Measurements from ENCODE around the gene AK8. TPM values are rescaled to one million over a fixed set of nuclear protein-coding genes. Genes with fewer than 3 reads are reported as not detected.

The AK8 gene
- total RNA-seq, 1 experiment from 2014 or later: not detected

DNA sequence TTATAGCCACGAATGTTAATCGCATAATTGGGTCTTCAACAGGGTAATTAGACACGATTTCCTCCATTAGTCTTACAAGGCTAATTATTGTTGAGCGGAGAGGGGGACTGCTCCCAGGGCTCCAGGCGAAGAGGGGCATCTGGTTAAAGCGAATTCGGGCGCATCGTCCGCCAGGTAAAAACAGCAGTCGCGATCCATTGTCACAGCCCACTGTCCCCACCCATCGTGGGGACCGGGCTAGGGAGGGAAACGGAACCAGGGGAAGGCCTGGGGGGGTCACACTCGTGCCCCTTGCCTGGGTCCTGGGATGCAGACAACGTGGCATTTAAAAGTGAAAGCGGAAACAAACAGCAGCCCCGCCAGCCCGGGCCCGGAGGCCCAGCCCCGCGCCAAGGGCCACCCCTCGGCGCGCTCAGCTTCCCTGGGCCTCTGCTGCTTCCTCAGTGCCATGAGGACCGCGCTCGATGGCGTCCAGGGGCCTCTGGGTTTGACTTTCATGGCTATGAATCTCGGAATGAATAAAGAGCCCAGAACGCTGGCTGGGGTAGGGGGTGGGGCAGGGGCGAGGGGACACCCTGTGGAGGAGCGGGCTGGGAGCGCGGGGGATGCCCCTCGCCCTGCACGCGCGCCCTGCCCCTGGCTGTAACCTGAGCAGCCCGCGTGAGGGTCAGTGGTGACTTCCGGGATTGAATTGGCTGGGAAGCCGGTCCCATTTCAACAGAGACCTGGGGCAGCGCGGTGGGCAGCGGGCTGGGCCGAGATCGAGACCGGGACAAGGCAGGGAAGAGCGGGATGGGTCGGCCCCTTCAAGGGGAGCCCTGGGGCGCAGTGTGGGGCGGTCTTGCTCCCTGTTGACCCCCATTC is 107.9 kb downstream of the AK8 start:
- no TSS peak for BruUV-seq (replicated peaks)
- Histone ChIP-seq H3K4me1 (ENCODE audit: insufficient read depth, low read length, poor library complexity, severe bottlenecking) (peaks cover 11% of the 10 kb centered on the region), H3K36me3 (ENCODE audit: insufficient read depth, low read length, poor library complexity, severe bottlenecking) (no peaks in the 10 kb centered on the region), H3K27ac (ENCODE audit: low read depth, low read length, poor library complexity, severe bottlenecking) (peak overlapping the region; percentile 33), H3K9me3 (ENCODE audit: low read depth, low read length, poor library complexity, severe bottlenecking) (no peaks in the 10 kb centered on the region), H3K27me3 (replicated peaks; ENCODE audit: insufficient read depth, low read depth, low read length, poor library complexity) (peaks cover 10% of the 10 kb centered on the region), H3K4me3 (ENCODE audit: low read depth, low read length, poor library complexity, severe bottlenecking) (peak overlapping the region; percentile 65)
- ChIA-PET CTCF (interaction anchor here (0.6 kb wide), 1 partner anchor 20 kb away, joined by 13 read pairs; no protein-coding TSS in a partner anchor), POLR2A (ENCODE audit: low non-redundant PET) (no interaction called here)
- DNase-seq (ENCODE audit: low spot score): peak; percentile 60
- TF ChIP-seq, protein P1, sequence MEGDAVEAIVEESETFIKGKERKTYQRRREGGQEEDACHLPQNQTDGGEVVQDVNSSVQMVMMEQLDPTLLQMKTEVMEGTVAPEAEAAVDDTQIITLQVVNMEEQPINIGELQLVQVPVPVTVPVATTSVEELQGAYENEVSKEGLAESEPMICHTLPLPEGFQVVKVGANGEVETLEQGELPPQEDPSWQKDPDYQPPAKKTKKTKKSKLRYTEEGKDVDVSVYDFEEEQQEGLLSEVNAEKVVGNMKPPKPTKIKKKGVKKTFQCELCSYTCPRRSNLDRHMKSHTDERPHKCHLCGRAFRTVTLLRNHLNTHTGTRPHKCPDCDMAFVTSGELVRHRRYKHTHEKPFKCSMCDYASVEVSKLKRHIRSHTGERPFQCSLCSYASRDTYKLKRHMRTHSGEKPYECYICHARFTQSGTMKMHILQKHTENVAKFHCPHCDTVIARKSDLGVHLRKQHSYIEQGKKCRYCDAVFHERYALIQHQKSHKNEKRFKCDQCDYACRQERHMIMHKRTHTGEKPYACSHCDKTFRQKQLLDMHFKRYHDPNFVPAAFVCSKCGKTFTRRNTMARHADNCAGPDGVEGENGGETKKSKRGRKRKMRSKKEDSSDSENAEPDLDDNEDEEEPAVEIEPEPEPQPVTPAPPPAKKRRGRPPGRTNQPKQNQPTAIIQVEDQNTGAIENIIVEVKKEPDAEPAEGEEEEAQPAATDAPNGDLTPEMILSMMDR (conservative IDR thresholded peaks at IDR 0.05; ENCODE audit: low read depth, low read length): no peak
- no peak for TF ChIP-seq EZH2 (IDR thresholded peaks at IDR 0.05; ENCODE audit: borderline replicate concordance, low read depth, low read length, poor library complexity, severe bottlenecking)
- intact Hi-C loops (cut with micrococcal nuclease; ENCODE audit: unreplicated experiment): no loop called here

DNA sequence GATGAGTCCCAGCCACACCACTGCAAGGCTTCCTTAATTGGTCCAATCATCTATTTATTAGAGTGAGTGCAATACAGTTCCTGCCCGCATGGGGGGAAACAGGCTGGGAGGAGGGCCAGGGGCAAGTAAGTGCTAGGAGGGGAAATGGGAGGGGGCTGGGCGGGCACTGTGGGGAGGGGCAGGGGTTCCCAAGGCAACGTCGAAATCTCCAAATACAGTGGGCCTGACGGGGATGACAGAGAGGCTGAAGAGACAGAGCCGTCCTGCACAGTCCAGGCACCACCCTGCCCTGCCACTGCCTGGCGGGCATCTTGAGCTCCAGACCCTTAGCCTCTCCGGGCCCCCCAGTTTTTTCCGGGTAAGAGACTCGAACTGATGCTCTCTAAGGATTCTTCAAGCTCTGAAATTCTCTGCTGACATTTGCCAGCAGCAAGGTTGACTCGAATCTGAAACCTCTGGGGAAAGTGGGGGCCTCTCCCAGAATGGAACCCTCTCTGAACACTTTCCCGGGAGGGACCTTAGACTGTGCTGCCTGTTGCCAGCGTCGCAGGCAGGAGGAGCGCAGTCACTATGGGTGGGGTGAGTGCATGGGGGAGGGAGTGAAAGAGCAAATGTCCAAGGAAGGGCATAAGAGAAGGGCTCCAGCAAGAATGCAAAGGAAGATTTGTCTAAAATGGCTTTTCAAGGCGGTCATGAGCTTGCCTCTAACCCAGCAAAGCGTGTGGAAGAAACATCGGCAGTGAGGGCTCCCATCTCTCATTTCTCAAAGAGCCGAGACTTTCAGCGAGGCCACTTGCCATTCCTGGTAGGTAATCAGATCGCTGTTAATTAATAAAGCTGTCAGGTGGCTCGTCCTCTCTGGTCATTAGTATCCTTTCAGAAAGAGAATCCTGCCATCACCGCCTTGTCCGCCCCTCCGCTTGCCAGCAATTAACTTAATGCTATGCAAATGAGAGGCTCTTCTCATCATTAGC is 108.9 kb downstream of the AK8 start:
- POLR2A ChIA-PET (ENCODE audit: low non-redundant PET): no interaction called here

DNA sequence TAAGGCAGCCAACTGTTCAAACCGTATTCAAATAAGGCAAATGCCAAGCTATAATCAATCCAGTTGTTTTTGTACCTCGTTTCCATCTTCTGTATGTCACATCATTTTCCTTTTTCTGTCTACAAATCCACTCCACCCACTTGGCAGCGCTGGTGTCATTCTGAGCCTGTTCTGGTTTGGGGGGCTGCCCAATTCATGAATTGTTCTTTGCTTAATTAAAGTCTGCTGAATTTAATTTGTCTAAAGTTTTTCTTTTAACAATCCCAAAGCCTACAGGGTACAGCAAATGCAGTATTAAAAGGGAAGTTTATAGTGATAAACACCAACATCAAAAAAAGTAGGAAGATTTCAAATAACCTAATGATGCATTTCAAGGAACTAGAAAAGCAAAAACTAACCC is 114.5 kb downstream of the AK8 start:
- Histone ChIP-seq H3K36me3 (ENCODE audit: insufficient read depth, low read length, poor library complexity, severe bottlenecking) (no peaks in the 10 kb centered on the region), H3K27me3 (replicated peaks; ENCODE audit: insufficient read depth, low read depth, low read length, poor library complexity) (peaks cover 29% of the 10 kb centered on the region), H3K9me3 (ENCODE audit: low read depth, low read length, poor library complexity, severe bottlenecking) (no peaks in the 10 kb centered on the region), H3K4me3 (ENCODE audit: low read depth, low read length, poor library complexity, severe bottlenecking) (no peak overlapping the region), H3K27ac (ENCODE audit: low read depth, low read length, poor library complexity, severe bottlenecking) (no peak overlapping the region), H3K4me1 (ENCODE audit: insufficient read depth, low read length, poor library complexity, severe bottlenecking) (no peaks in the 10 kb centered on the region)
- ChIA-PET POLR2A (ENCODE audit: low non-redundant PET) (no interaction called here), CTCF (no interaction called here)
- no TSS peak for BruUV-seq (replicated peaks)
- intact Hi-C loops (cut with micrococcal nuclease; ENCODE audit: unreplicated experiment): no loop called here
- DNase-seq (ENCODE audit: low spot score): no peak
- no peak for TF ChIP-seq EZH2 (IDR thresholded peaks at IDR 0.05; ENCODE audit: borderline replicate concordance, low read depth, low read length, poor library complexity, severe bottlenecking)
- TF ChIP-seq, protein P1 (conservative IDR thresholded peaks at IDR 0.05; ENCODE audit: low read depth, low read length): no peak

More for the DNA sequence above, 108.9 kb downstream of the AK8 start:
- BruUV-seq (replicated peaks): no TSS peak
- Histone ChIP-seq H3K4me3 (ENCODE audit: low read depth, low read length, poor library complexity, severe bottlenecking) (peak overlapping the region; percentile 65), H3K27ac (ENCODE audit: low read depth, low read length, poor library complexity, severe bottlenecking) (peak overlapping the region; percentile 33), H3K36me3 (ENCODE audit: insufficient read depth, low read length, poor library complexity, severe bottlenecking) (no peaks in the 10 kb centered on the region), H3K27me3 (replicated peaks; ENCODE audit: insufficient read depth, low read depth, low read length, poor library complexity) (peaks cover 10% of the 10 kb centered on the region), H3K9me3 (ENCODE audit: low read depth, low read length, poor library complexity, severe bottlenecking) (no peaks in the 10 kb centered on the region), H3K4me1 (ENCODE audit: insufficient read depth, low read length, poor library complexity, severe bottlenecking) (peaks cover 11% of the 10 kb centered on the region)
- peak; percentile 74 for DNase-seq (ENCODE audit: low spot score)
- intact Hi-C loops (cut with micrococcal nuclease; ENCODE audit: unreplicated experiment): no loop called here
- CTCF ChIA-PET: interaction anchor here (0.5 to 0.6 kb wide), 3 partner anchors 18 to 130 kb away, joined by 3 to 13 read pairs (median 5); no protein-coding TSS in a partner anchor
- TF ChIP-seq EZH2 (IDR thresholded peaks at IDR 0.05; ENCODE audit: borderline replicate concordance, low read depth, low read length, poor library complexity, severe bottlenecking): no peak
- TF ChIP-seq, protein P1 (conservative IDR thresholded peaks at IDR 0.05; ENCODE audit: low read depth, low read length): peak; percentile 42
